ENCODE results near the gene VPS54.

- TF ChIP-seq POLR2A (IDR thresholded peaks at IDR 0.05) (no peak), CTCF (IDR thresholded peaks at IDR 0.05) (no peak)
Measured at GRCh38 chr2:64065516-64065915, 46.3 kb upstream of the VPS54 start.
